Hepatocyte (in vitro differentiated cells): ENCODE measurements around the gene B3GAT3.

Source experiments
- EZH2 ChIP-seq: fragments of 200-600 bp; sonication (generic); IDR thresholded peaks from 2 replicates; pipeline ENCODE4 v1.6.1; 2016; ENCODE audit warnings: antibody characterized with exemption, mild to moderate bottlenecking, borderline replicate concordance
- EZH2phosphoT487 ChIP-seq: fragments of 200-600 bp; sonication (generic); IDR thresholded peaks from one replicate; pipeline ENCODE4 v1.6.1; 2018; ENCODE audit warnings: antibody characterized with exemption, mild to moderate bottlenecking, low read depth, moderate library complexity; ENCODE audit not compliant: unreplicated experiment, severe bottlenecking

DNA sequence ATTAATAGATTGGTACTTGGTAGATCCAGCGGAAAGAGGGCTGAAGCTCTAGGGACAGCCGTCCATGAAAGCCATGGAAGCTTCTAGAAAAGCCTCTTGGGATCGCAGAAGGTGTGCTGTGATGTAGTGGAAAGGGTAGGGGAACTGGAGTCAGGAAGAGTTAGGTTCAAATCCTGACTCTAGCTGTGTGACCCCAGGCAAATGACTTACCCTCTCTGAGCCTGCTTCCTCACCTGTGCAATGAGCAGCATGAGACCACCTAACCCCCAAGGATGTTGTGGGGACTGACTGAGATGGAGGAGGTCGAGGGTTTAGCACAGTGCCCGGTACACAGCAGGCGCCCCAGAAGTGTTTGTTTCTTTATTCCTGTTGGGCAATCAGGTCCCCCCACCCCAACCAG lies 11.4 kb downstream of the B3GAT3 start:
- TF ChIP-seq EZH2 (no peak), EZH2phosphoT487 (no peak)
